Tibial artery (tissue), 4 donors: Measurements from ENCODE around the gene NARF.
"Not testable (repeated sequence)": the region's sequence is repeated elsewhere in the genome, so short reads cannot be mapped to it uniquely, and the experiment has no call there.

Experiments used
- DNase-seq, 2 donors: peaks; one replicate each; pipeline ENCODE4 v3.0.0-alpha.2; 2019
- H3K27ac ChIP-seq, 2 donors: fragments of 200-600 bp; sonication (generic) in 1 of 2; 1 replicate in 1 of 2; 2 replicates in 1 of 2; pipeline ENCODE4 v1.5.1; 2018 to 2019; ENCODE audit warnings: mild to moderate bottlenecking in 1 of 2
- H3K27me3 ChIP-seq, 2 donors: fragments of 200-600 bp; sonication (generic) in 1 of 2; one replicate each; pipeline versions ENCODE4 v1.5.1 to v1.6.0; 2016 to 2019
- H3K36me3 ChIP-seq, 3 donors: fragments of 200-600 bp; sonication (generic) in 2 of 3; one replicate each; pipeline ENCODE4 v1.5.1; 2016 to 2019; ENCODE audit warnings: mild to moderate bottlenecking in 2 of 3
- H3K4me1 ChIP-seq, 4 donors: fragments of 200-600 bp; sonication (generic) in 2 of 4; 1 replicate in 3 of 4; 2 replicates in 1 of 4; pipeline ENCODE4 v1.5.1; 2016 to 2019
- H3K4me3 ChIP-seq, 2 donors: fragments of 200-600 bp; sonication (generic) in 1 of 2; 1 replicate in 1 of 2; 2 replicates in 1 of 2; pipeline ENCODE4 v1.5.1; 2018 to 2019; ENCODE audit warnings: mild to moderate bottlenecking in 2 of 2
- H3K9me3 ChIP-seq, 3 donors: fragments of 200-600 bp; sonication (generic) in 1 of 3; one replicate each; pipeline ENCODE4 v1.5.1; 2016 to 2019
- CTCF ChIP-seq, 2 experiments: fragments of 200-600 bp in 1 of 2; fragments of 450-650 bp in 1 of 2; IDR thresholded peaks; one replicate each; pipeline ENCODE4 v1.5.1; 2017 to 2019; ENCODE audit warnings: antibody characterized with exemption in 2 of 2, mild to moderate bottlenecking in 1 of 2, moderate library complexity in 1 of 2
- intact Hi-C: fragments of 100-400 bp; cut with DNase I; formaldehyde crosslinking; loops from one replicate; pipeline ENCODE4 v1.15.0; 2023; ENCODE audit warnings: low total_unique reads

Gene NARF

GRCh38 chr17:82450357-82451106 is 8.0 kb upstream of the NARF start, which contains the start of gene CYBC1:
CYBC1 (minus strand) TSS chr17:82450752; CDS start chr17:82449254, 1,498 bp downstream.
- Histone ChIP-seq H3K27me3 (no peaks in the 10 kb centered on the region), H3K27ac (peak within 1 kb of the TSS; percentile 87 to 90), H3K9me3 (no peaks in the 10 kb centered on the region), H3K4me3 (peak within 1 kb of the TSS; percentile 82 to 94), H3K36me3 (peaks cover 0 to 8% (median 0%) of the 10 kb centered on the region in 3 donors), H3K4me1 (peaks cover 0 to 27% (median 21%) of the 10 kb centered on the region in 4 donors)
- no peak for TF ChIP-seq CTCF (IDR thresholded peaks at IDR 0.05)
- intact Hi-C loops: loop anchor here (5.0 to 10.0 kb wide), 2 partner anchors 42 to 104 kb away; no protein-coding TSS in a partner anchor
- DNase-seq: peak; percentile 89 to 96

- H3K27me3 ChIP-seq: no peaks in the 10 kb centered on the region
- no peak overlapping the region for H3K4me3 ChIP-seq
- intact Hi-C loops: loop anchor here (5.0 to 10.0 kb wide), 2 partner anchors 40 to 103 kb away; no protein-coding TSS in a partner anchor
- no peak for TF ChIP-seq CTCF (IDR thresholded peaks at IDR 0.05)
- H3K9me3 ChIP-seq: no peaks in the 10 kb centered on the region
- no peak overlapping the region for H3K27ac ChIP-seq
- peaks cover 0 to 29% (median 16%) of the 10 kb centered on the region in 4 donors for H3K4me1 ChIP-seq
- H3K36me3 ChIP-seq: peaks cover 0 to 8% (median 0%) of the 10 kb centered on the region in 3 donors
- DNase-seq: no peak
Observed at GRCh38 chr17:82452162-82452561, 6.4 kb upstream of the NARF start.

GRCh38 chr17:82453151-82453550 is 5.4 kb upstream of the NARF start:
- H3K4me3 ChIP-seq, H3K27me3 ChIP-seq, H3K36me3 ChIP-seq, H3K9me3 ChIP-seq, DNase-seq, H3K27ac ChIP-seq: not testable (repeated sequence)
- intact Hi-C loops: loop anchor here (5.0 to 10.0 kb wide), 2 partner anchors 39 to 102 kb away; no protein-coding TSS in a partner anchor
- peaks cover 0 to 36% (median 20%) of the 10 kb centered on the region in 4 donors for H3K4me1 ChIP-seq

- not testable (repeated sequence) for H3K9me3 ChIP-seq, DNase-seq, H3K27ac ChIP-seq, H3K36me3 ChIP-seq, H3K4me3 ChIP-seq, H3K27me3 ChIP-seq
- intact Hi-C loops: loop anchor here (5.0 to 10.0 kb wide), 2 partner anchors 39 to 101 kb away; no protein-coding TSS in a partner anchor
- peaks cover 0 to 36% (median 20%) of the 10 kb centered on the region in 4 donors for H3K4me1 ChIP-seq
Observed at GRCh38 chr17:82453706-82454105, 4.8 kb upstream of the NARF start.

GRCh38 chr17:82457073-82457928 is 1.2 kb upstream of the NARF start:
- TF ChIP-seq CTCF (IDR thresholded peaks at IDR 0.05): no peak
- no peaks in the 10 kb centered on the region for H3K9me3 ChIP-seq
- peaks cover 9 to 24% (median 23%) of the 10 kb centered on the region in 3 donors for H3K36me3 ChIP-seq
- peak overlapping the region; percentile 100 for H3K27ac ChIP-seq
- peak overlapping the region; percentile 83 to 88 for H3K4me3 ChIP-seq
- peaks cover 0 to 23% (median 15%) of the 10 kb centered on the region in 4 donors for H3K4me1 ChIP-seq
- intact Hi-C loops: loop anchor here (10.0 kb wide), 1 partner anchor 98 kb away; no protein-coding TSS in a partner anchor
- DNase-seq: peak in 1 of 2 donors; percentile 67
- no peaks in the 10 kb centered on the region for H3K27me3 ChIP-seq

GRCh38 chr17:82457929-82458178 is 687 bp upstream of the NARF start:
- Histone ChIP-seq H3K27ac (peak overlapping the region; percentile 100), H3K4me3 (peak overlapping the region; percentile 83 to 88), H3K4me1 (peaks cover 0 to 23% (median 15%) of the 10 kb centered on the region in 4 donors), H3K27me3 (no peaks in the 10 kb centered on the region), H3K36me3 (peaks cover 9 to 29% (median 29%) of the 10 kb centered on the region in 3 donors), H3K9me3 (no peaks in the 10 kb centered on the region)
- peak in 1 of 2 donors; percentile 94 for DNase-seq
- TF ChIP-seq CTCF (IDR thresholded peaks at IDR 0.05): no peak
- intact Hi-C loops: loop anchor here (10.0 kb wide), 1 partner anchor 97 kb away; no protein-coding TSS in a partner anchor
